H9 (cell line): Measurements from ENCODE around the gene RRP1B. TPM values are rescaled to one million over a fixed set of nuclear protein-coding genes. Genes with fewer than 3 reads are reported as not detected.

ENCODE experiments used
- DNase-seq: peaks from one replicate; pipeline ENCODE4 v3.0.0-alpha.2; 2017
- H2AFZ ChIP-seq: one replicate; pipeline ENCODE4 v1.6.1; 2013; ENCODE audit warnings: mild to moderate bottlenecking, low read length, control low read depth, moderate library complexity
- H2AK5ac ChIP-seq: 2 replicates; pipeline ENCODE4 v1.6.1; 2013; ENCODE audit warnings: low read length, control low read depth, mixed read lengths; ENCODE audit not compliant: insufficient read length
- H2BK120ac ChIP-seq: one replicate; pipeline ENCODE4 v1.6.1; 2013; ENCODE audit warnings: low read depth, mild to moderate bottlenecking, low read length, control low read depth, inconsistent platforms; ENCODE audit not compliant: poor library complexity, severe bottlenecking
- H2BK12ac ChIP-seq: 2 replicates; pipeline ENCODE4 v1.6.1; 2013; ENCODE audit warnings: low read length, control low read depth, mixed read lengths, low read depth; ENCODE audit not compliant: insufficient read length
- H2BK15ac ChIP-seq: 2 replicates; pipeline ENCODE4 v1.6.1; 2013; ENCODE audit warnings: low read depth, low read length, control low read depth
- H2BK20ac ChIP-seq: one replicate; pipeline ENCODE4 v1.6.1; 2013; ENCODE audit warnings: low read depth, mild to moderate bottlenecking, low read length, control low read depth, inconsistent platforms; ENCODE audit not compliant: poor library complexity, severe bottlenecking
- H2BK5ac ChIP-seq: 2 replicates; pipeline ENCODE4 v1.6.1; 2013; ENCODE audit warnings: low read length, control low read depth, mixed read lengths; ENCODE audit not compliant: insufficient read length
- H3K14ac ChIP-seq: 2 replicates; pipeline ENCODE4 v1.6.1; 2013; ENCODE audit warnings: low read length, control low read depth; ENCODE audit not compliant: insufficient read depth
- H3K18ac ChIP-seq: 2 replicates; pipeline ENCODE4 v1.6.1; 2013; ENCODE audit warnings: low read depth, mild to moderate bottlenecking, mixed read lengths, low read length, control low read depth; ENCODE audit not compliant: insufficient read length
- H3K23ac ChIP-seq: 2 replicates; pipeline ENCODE4 v1.6.1; 2013; ENCODE audit warnings: low read length, control low read depth, mixed read lengths, low read depth; ENCODE audit not compliant: insufficient read length
- H3K23me2 ChIP-seq: 2 replicates; pipeline ENCODE4 v1.6.1; 2013; ENCODE audit warnings: low read depth, mild to moderate bottlenecking, mixed read lengths, low read length, control low read depth; ENCODE audit not compliant: insufficient read length, poor library complexity, severe bottlenecking
- H3K27ac ChIP-seq: 2 replicates; pipeline ENCODE4 v1.5.1; 2013; ENCODE audit warnings: low read length, control low read depth, mixed read lengths, low read depth; ENCODE audit not compliant: insufficient read length
- H3K27me3 ChIP-seq: 2 replicates; pipeline ENCODE4 v1.6.1; 2013; ENCODE audit warnings: low read length, control low read depth, inconsistent platforms; ENCODE audit not compliant: insufficient read depth
- H3K4ac ChIP-seq: 2 replicates; pipeline ENCODE4 v1.6.1; 2013; ENCODE audit warnings: low read depth, mild to moderate bottlenecking, control low read depth, inconsistent platforms, low read length, moderate library complexity
- H3K4me1 ChIP-seq: 2 replicates; pipeline ENCODE4 v1.6.1; 2013; ENCODE audit warnings: low read length, control low read depth, inconsistent platforms; ENCODE audit not compliant: insufficient read depth
- H3K4me2 ChIP-seq: 2 replicates; pipeline ENCODE4 v1.6.1; 2013; ENCODE audit warnings: low read length, control low read depth, mixed read lengths; ENCODE audit not compliant: insufficient read length, insufficient read depth
- H3K56ac ChIP-seq: 2 replicates; pipeline ENCODE4 v1.6.1; 2013; ENCODE audit warnings: low read depth, mild to moderate bottlenecking, mixed read lengths, low read length, control low read depth; ENCODE audit not compliant: insufficient read length
- H3K79me1 ChIP-seq: 2 replicates; pipeline ENCODE4 v1.6.1; 2013; ENCODE audit warnings: low read depth, mild to moderate bottlenecking, moderate library complexity, low read length, control low read depth, inconsistent platforms; ENCODE audit not compliant: insufficient read depth, poor library complexity, severe bottlenecking
- H3K79me2 ChIP-seq: 2 replicates; pipeline ENCODE4 v1.6.1; 2013; ENCODE audit warnings: low read length, control low read depth, inconsistent platforms; ENCODE audit not compliant: insufficient read depth
- H3K9ac ChIP-seq: 2 replicates; pipeline ENCODE4 v1.6.1; 2013; ENCODE audit warnings: low read length, control low read depth, mixed read lengths; ENCODE audit not compliant: insufficient read length; ENCODE audit errors: extremely low read depth
- H3K9me3 ChIP-seq: one replicate; pipeline ENCODE4 v1.6.1; 2013; ENCODE audit warnings: low read depth, low read length, inconsistent platforms; ENCODE audit not compliant: control insufficient read depth
- H3T11ph ChIP-seq: one replicate; pipeline ENCODE4 v1.6.1; 2013; ENCODE audit warnings: mild to moderate bottlenecking, low read length, control low read depth, inconsistent platforms
- H4K20me1 ChIP-seq: one replicate; pipeline ENCODE4 v1.6.1; 2013; ENCODE audit not compliant: control insufficient read depth, insufficient read length, insufficient read depth
- H4K5ac ChIP-seq: 2 replicates; pipeline ENCODE4 v1.6.1; 2013; ENCODE audit warnings: low read depth, mild to moderate bottlenecking, mixed read lengths, low read length, control low read depth; ENCODE audit not compliant: insufficient read length
- H4K8ac ChIP-seq: replicated peaks from 2 replicates; pipeline ENCODE4 v1.6.1; 2013; ENCODE audit warnings: low read length, control low read depth, mixed read lengths, low read depth; ENCODE audit not compliant: insufficient read length
- H4K91ac ChIP-seq: 2 replicates; pipeline ENCODE4 v1.6.1; 2013; ENCODE audit warnings: low read depth, mild to moderate bottlenecking, moderate library complexity, mixed read lengths, low read length, control low read depth; ENCODE audit not compliant: insufficient read length
- H3K27ac Mint-ChIP-seq, 3 experiments: 2 replicates in 2 of 3; 3 replicates in 1 of 3; pipeline ENCODE4 v1.8.0; 2020 to 2021; ENCODE audit warnings: mixed read lengths in 3 of 3, mild to moderate bottlenecking in 1 of 3, moderate library complexity in 1 of 3
- H3K27me3 Mint-ChIP-seq: 2 replicates; pipeline ENCODE4 v1.8.0; 2021; ENCODE audit warnings: low read depth, mild to moderate bottlenecking, moderate library complexity, mixed read lengths
- H3K36me3 Mint-ChIP-seq, 3 experiments: 2 replicates in 2 of 3; 3 replicates in 1 of 3; pipeline ENCODE4 v1.8.0; 2020 to 2021; ENCODE audit warnings: low read depth in 3 of 3, mixed read lengths in 3 of 3; ENCODE audit not compliant: insufficient read depth in 1 of 3
- H3K4me1 Mint-ChIP-seq, 2 experiments: 2 replicates each; pipeline ENCODE4 v1.8.0; 2020; ENCODE audit warnings: mixed read lengths in 2 of 2
- H3K4me3 Mint-ChIP-seq, 2 experiments: 2 replicates in 1 of 2; 3 replicates in 1 of 2; pipeline ENCODE4 v1.8.0; 2020 to 2021; ENCODE audit warnings: mild to moderate bottlenecking in 2 of 2, mixed read lengths in 2 of 2, moderate library complexity in 1 of 2
- H3K9me3 Mint-ChIP-seq, 2 experiments: 2 replicates in 1 of 2; 3 replicates in 1 of 2; pipeline ENCODE4 v1.8.0; 2020; ENCODE audit warnings: mild to moderate bottlenecking in 2 of 2, mixed read lengths in 2 of 2, moderate library complexity in 1 of 2
- CTCF ChIP-seq: fragments of 200-600 bp; sonication (generic); conservative IDR thresholded peaks from 3 replicates; pipeline ENCODE4 v1.8.0; 2021; ENCODE audit warnings: antibody characterized with exemption, mild to moderate bottlenecking
- WGBS: extraction: QIAGEN DNeasy Blood & Tissue Kit; methylation state at CpG from one replicate; pipeline ENCODE4 v1.1.7; 2013; ENCODE audit warnings: missing lambda C conversion rate, low lambda C conversion rate, mixed read lengths; ENCODE audit not compliant: insufficient read length; ENCODE audit errors: extremely low coverage; 5-methylcytosine and 5-hydroxymethylcytosine counted together
- total RNA-seq: library from RNA; stranded (reverse); gene quantifications from 2 replicates; pipeline ENCODE4 v1.2.1, GENCODE V29; 2021

The RRP1B gene
- total RNA-seq, 1 experiment from 2014 or later = 96.6 TPM

- Mint-ChIP-seq H3K36me3 (peaks cover 42 to 97% (median 93%) of the 10 kb centered on the region in 3 experiments; a peak in 6 of 7 replicates), H3K27ac (peak overlapping the region in 1 of 3 experiments; percentile 64; a peak in 1 of 7 replicates)
- H4K8ac ChIP-seq = no peak overlapping the region
Observed at GRCh38 chr21:43690346-43690745, 31.0 kb downstream of the RRP1B start.

More at GRCh38 chr21:43690346-43690745, 31.0 kb downstream of the RRP1B start:
- Histone ChIP-seq H2BK5ac (no peak overlapping the region), H2BK15ac (no peak overlapping the region), H3K56ac (no peak overlapping the region), H3K79me1 (no peaks in the 10 kb centered on the region), H2BK120ac (no peak overlapping the region), H3T11ph (no peak overlapping the region), H2BK20ac (no peak overlapping the region), H3K18ac (no peak overlapping the region), H3K4ac (no peak overlapping the region), H2BK12ac (no peak overlapping the region), H4K5ac (no peak overlapping the region), H3K14ac (no peak overlapping the region), H2AK5ac (no peak overlapping the region), H3K4me2 (no peak overlapping the region), H3K23me2 (no peaks in the 10 kb centered on the region), H3K27ac (no peak overlapping the region), H4K91ac (no peak overlapping the region), H2AFZ (no peak overlapping the region), H3K4me1 (no peaks in the 10 kb centered on the region), H3K27me3 (no peaks in the 10 kb centered on the region), H3K9ac (no peak overlapping the region), H3K9me3 (no peaks in the 10 kb centered on the region), H3K79me2 (no peaks in the 10 kb centered on the region), H4K20me1 (no peaks in the 10 kb centered on the region), H3K23ac (no peak overlapping the region)
- no peaks in the 10 kb centered on the region for H3K4me1 Mint-ChIP-seq
- no peak for TF ChIP-seq CTCF
- no peaks in the 10 kb centered on the region for H3K27me3 Mint-ChIP-seq
- no peak overlapping the region for H3K4me3 Mint-ChIP-seq
- no peak for DNase-seq
- no CpG with 5 or more reads among the region's 7 CpGs for WGBS
- no peaks in the 10 kb centered on the region for H3K9me3 Mint-ChIP-seq
